HG03442 (cell line): ENCODE results near the gene PHETA2.

Experiments
- ATAC-seq: cut with Tn5 transposase; IDR thresholded peaks from one replicate; pipeline ENCODE4 v1.9.1; 2021; ENCODE audit warnings: mild to moderate bottlenecking, moderate library complexity; ENCODE audit not compliant: unreplicated experiment

The PHETA2 gene, protein sequence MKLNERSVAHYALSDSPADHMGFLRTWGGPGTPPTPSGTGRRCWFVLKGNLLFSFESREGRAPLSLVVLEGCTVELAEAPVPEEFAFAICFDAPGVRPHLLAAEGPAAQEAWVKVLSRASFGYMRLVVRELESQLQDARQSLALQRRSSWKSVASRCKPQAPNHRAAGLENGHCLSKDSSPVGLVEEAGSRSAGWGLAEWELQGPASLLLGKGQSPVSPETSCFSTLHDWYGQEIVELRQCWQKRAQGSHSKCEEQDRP

DNA sequence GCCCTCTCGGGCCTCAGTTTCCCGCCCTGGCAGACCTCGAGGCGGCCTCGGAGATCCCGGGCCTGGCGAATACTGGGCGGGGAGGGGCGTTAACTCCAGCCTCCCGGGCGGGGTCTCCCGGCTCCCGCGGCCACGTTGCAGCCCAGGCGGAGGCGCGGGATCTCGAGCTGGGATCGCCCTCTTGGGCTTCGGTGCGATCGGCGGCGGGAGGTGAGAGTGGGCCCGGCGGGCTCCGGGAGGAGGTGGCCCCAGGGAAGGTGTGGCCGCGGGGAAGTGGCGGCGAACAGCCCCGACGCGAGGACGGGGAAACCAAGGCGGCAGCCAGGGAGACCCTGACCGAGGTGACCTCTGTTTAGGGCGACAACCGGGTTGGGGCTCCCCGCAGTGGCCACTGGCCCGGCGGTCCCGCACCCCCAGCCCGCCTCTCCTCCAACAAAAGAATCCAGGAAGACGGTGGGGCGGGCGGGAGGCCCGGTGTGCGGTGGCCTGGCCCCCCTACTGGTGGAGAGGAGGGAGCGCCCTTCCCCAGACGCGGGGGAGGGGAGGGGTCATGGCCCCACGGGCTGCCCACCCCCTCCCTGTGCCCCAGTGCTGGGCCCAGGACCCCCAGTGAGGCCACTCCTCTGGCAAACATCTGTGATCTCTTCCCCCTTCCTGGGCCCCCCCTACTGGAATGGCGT is at the start of gene PHETA2:
PHETA2 (plus strand) TSS at position 117 of the 680 bp plus-strand sequence. CDS start 3,046 bp downstream, outside the sequence.
- ATAC-seq: no peak

DNA sequence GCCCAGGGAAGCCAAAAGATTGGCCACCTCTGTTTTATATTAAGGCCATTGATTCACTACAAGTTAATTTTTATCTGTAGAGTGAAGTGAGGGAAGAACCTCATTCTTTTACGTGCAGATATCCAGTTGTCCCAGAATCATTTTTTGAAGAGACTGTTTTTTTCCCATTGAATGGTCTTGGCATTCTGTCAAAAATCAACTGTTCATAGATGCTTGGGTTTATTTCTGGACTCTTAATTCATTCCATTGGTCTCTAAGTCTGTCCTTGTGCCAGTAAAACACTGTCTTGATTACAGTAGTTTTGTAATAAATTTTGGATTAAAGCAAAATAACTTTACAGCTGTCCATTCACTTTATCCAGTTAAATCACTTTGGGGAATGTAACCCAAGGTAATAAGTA is 48.6 kb upstream of the PHETA2 start:
- no peak for ATAC-seq

DNA sequence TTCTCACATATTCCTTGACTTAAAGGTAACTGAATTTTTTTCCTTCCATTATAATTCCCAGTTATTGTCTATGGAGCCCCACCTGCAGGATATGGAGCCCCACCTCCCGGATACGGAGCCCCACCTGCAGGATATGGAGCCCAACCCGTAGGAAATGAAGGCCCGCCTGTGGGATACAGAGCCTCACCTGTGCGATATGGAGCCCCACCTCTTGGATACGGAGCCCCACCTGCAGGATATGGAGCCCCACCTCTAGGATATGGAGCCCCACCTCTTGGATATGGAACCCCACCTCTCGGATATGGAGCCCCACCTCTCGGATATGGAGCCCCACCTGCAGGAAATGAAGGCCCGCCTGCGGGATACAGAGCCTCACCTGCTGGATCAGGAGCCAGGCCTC is 47.3 kb upstream of the PHETA2 start:
- no peak for ATAC-seq

DNA sequence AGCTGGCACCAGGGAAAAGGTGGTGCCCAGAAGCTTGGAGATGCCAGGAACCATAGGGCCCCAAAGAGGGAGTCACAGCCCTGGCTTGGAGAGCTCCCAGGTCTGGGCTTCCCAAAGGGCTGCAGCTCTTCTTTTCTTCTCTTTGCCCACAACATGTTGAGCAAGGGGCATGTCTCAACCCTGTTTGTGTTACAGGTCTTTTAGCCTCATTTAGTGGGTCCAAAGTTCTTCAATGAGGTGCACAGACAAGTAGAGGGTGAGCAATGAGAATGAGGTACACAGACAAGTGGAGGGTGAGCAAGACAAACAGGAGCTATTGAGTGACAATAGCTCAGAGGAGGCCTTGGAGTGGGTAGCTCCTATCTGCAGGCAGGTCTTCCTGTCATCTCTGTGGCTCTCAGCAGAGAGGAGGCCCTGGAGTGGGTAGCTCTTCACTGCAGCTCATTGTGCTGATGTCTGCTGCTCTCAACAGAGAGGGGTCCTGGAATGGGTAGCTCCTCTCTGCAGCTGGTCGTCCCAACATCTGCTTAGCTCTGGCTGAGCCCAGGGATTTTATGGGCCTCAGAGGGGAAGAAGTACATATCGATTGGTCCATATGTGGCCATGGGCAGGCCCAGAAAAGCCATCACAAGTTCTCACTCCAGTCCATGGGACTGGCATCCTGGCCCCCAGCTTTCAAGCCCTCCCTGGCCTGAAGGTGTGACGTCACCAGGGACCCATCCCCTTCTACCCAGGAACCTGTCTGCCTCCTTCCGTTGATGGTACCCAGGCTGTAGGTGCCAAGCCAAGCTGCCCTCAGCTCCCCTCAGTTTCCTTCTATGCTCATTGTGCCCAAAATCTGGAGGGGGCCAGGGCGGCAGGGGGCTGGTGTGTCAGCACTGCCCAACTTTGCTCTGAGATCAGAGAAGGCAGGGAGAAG is 40.5 kb upstream of the PHETA2 start:
- ATAC-seq: no peak

DNA sequence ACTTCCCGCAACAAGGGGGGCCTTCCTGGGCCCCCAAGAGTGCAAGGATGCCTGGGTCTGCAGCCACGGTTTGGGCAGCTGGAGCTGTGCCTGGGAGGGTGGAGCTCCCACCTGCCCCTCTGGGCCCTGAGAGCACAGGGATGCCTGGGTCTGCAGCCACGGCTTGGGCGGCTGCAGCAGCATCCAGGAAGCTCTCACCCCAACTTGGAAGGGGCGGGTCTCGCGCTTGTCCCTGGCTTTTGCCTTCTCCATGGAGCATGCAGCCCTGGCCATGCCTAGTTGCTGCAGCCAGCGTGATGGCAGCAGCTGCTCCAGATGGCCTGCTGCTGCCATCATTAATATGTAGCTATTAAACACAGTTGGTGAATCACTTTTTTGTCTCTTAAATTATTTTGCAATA is 38.8 kb upstream of the PHETA2 start:
- no peak for ATAC-seq

DNA sequence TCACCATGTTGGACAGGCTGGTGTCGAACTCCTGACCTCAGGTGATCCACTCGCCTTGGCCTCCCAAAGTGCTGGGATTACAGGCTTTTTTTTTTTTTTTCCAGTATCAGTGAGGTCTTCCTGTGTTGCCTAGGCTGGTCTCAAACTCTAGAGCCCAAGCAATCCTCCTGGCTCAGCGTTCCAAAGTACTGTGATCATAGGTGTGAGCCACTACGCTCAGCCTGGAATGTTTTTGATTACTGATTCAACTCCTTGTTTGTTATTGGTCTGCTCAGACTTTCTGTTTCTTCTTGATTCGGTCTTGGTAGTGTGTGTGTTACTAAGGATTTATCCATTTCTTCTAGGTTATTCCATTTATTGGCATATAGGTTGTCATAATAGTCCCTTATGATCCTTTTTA is 34.8 kb upstream of the PHETA2 start:
- no peak for ATAC-seq

DNA sequence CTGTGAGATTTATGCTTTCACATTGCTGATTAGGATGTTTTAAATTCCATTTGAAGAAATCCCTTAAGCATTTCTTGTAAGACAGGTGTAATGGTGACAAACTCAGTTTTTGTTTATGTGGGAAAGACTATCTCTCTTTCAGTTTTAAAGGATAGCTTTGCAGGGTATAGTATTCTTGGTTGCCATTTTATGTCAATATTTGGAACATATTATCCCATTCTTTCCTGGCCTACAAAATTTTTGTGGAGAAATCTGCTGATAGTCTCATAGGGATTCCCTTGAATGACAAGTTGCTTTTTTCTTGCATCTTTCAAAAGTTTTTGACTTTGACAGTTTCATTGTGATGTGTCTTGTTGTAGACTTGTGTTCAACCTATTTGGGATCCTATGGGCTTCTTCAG is 32.3 kb upstream of the PHETA2 start:
- no peak for ATAC-seq

DNA sequence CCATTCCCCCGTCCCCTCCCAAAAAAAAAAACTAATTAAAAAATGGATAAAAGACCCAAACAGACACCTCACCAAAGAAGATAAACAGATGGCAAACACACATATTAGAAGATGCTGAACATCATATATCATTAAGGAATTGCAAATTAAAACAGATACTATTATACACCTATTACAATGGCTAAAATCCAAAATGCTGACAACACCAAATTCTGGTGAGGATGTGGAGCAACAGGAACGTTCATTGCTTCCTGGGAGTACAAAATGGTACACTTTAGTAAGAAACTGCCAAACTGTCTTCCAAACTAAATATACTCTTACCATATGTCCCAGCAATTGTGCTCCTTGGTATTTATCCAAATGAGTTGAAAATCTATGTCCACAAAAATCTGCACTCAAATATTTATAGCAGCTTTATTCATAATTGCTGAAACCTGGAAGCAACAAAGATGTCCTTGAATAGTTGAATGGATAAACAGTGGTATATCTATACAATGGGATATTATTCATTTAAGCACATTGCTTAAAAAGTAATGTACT is 23.3 kb upstream of the PHETA2 start:
- no peak for ATAC-seq

DNA sequence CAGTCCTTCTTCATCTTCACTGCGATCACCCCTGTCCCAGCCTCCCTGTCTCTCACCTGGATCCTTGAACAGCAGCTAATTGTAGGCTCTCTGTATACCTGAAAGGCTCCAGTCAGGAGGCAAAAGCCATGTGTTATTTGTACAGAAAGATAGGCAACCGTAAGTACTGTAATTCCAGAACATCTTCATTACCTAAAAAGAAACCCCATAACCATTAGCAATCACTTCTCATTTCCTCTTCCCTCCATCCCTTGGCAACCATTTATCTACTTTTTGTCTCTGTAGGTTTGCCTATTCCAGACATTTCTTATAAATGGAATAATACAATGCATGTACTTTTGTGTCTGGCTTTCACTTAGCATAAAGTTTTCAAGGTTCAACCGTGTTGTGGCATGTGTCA is 21.3 kb upstream of the PHETA2 start:
- no peak for ATAC-seq

DNA sequence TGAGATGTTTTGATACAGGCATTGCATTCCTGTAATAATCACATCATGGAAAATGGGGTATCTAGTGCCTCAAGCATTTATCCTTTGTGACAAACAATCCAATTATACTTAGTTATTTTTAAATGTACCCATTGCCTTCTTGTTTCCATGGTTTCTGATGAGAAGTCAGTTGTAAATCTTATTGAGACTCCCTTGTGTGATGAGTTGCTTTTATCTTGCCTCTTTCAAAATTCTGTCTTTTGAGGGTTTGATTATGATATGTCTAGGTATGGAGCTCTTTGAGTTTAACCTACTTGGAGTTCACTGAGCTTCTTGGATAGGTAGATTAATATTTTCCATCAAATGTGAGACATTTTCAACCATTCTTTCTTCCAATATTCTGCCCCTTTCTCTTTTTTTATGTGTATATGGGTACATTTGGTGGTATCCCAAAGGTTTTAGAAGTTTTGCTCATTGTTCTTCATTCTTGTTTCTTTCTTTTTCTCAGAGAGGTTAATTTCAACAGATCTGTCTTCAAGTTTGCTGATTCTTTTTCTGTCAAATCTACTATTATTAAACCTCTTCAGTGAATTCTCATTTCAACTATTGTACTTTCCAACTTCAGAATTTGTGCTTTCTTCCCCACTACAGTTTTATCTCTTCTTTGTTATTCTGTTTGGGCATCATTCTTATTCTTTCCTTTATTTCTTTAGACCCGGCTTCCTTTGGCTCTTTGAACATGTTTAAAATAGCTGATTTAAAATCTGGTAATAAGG is 17.1 kb upstream of the PHETA2 start:
- ATAC-seq: no peak

DNA sequence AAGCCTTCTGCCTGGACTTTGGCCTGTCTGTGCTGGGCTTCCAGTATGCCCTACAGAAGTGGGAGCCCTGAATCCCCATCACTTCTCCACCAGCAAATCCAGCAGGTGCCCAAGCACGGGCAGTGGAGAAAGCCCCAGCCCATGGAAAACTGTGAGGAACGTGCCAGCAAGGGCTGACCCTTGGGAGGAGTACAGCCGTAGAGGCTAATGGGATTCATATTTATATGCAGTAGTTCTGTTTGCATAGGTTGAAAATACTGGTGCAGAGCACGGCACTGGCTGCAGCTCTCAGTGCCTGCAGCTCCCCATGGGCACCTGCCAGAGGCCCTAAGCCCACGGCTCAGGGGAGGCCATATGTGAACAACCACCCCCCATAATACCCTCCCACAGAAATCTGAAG is 13.6 kb upstream of the PHETA2 start:
- ATAC-seq: no peak

DNA sequence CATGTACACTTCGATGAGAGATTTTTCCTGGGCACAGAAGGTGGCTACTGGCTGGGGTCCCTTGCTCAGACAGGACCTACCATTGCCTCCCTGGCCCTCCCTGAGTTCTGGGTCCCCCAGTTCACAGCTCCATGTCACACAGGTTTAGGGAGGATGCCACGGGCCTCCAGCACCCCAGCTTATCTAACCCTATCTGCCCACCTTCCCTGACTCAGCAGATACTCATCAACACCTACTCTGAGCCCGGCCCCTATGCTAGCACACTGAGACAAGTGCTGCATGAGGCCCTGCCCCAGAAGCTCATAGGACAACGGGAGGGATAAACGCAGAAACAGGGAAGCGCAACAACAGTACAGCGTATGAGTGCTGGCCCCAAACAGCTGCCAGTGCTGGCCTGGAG is 13.0 kb upstream of the PHETA2 start:
- no peak for ATAC-seq

DNA sequence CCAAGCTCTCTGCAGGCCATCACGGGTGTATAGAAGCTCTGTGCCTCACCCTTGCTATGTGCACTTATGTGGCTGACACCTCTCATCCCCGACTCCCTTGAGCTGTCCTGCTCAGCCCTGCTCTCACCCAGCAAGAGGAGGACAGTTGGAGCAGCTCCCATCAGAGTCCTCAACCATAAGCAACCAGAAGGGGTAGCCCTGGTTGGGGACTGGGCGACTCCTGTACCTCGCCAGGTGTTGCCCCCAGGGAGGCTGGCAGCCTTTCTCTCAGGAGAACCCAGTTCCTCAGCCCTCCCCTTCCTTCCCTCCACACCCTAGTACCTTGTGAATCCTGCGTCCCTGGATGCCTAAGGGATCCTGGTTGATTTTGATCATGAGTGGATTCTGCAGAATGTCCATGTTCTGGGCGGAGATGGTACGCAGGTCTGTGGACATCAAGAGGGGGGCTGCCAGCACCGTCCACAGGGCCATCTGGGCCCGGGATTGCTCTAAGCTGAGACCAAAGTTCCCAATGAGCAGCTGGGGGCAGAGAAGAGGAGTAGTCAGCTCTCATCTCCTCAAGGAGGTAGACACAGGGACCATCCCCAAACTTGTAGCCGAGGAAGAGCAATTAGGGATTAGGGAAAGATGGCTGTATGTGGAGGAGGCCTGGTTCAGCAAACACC is 11.4 kb upstream of the PHETA2 start:
- ATAC-seq: no peak

DNA sequence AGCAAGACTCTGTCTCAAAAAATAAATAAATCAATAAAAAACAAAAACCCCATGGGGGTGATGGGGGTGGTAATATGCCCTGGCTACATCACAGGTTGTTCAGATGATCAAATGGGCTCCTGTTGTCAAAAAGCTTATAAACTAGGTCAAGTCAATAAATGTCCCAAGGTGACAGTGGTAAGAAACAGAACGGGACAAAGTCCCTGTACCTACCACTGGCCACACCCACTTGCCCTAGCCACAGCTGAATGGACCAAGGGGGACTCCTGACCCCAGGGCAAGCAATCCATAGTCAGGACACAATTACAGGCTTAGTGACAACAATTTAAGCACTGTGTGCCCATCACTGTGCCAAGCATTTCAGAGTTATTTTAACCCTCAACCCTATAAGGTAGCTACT is 9.4 kb upstream of the PHETA2 start:
- no peak for ATAC-seq

DNA sequence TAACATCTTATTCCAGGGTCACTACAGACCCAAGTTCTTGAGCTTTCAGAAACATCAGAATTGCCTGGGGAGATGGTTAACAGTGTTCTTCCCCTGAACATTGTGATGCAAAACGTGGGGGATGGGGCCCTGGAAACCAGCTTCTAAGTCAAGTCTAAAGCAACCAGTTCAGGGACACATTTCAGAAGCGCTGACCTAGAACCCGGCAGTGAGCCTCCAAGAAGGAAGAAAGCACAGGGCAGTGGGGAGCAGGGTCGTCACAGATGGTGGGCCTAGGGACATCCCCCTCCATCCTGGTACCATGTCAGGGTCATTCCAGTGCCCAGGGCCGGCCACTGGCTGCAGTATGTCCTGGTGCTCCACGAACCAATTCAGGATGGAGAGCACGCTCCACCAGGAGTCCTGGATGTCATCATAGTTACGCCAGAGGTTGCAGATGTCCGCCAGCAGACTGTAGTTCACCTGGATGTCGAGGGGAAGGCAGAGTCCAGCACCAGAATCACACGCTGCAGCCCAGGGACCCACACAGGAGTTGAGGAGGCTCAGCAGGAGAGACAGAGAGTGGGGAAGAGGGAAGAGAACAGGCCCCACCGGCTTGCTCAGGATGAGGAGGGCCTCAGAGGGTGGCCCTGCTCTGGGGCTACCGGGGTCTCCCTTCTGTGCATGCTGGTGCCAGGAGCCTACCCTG is 8.5 kb upstream of the PHETA2 start:
- no peak for ATAC-seq

DNA sequence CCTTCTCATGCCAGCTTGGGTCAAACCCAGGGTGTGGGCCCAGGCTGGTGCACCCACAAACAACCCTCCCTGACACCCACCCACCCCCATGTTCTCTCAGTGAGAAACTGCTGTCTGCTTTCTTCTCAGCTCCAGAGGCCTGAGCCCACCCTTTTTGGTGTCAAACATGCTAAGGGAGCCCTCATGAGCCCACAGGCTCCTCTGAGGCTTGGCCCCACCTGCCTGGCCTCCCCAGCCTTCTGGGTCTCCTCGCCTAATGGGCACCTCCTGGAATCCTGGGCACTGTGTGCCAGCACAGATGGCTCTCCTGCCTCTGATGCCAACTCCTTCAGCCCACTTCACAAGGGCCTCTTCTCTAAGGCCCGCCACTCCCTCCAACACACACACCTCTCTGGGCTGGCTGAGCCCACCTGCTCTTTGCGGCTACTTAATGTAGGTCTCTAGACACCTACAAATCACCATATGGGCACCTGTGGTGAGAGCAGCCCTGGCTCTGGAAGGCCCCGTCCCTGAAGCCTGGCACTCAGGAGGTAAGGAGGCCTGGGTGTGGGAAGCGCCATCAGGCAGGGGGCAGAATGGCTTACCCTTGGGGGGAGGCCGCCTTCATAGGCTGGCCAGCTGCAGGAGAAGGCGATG is 7.8 kb upstream of the PHETA2 start:
- ATAC-seq: no peak

DNA sequence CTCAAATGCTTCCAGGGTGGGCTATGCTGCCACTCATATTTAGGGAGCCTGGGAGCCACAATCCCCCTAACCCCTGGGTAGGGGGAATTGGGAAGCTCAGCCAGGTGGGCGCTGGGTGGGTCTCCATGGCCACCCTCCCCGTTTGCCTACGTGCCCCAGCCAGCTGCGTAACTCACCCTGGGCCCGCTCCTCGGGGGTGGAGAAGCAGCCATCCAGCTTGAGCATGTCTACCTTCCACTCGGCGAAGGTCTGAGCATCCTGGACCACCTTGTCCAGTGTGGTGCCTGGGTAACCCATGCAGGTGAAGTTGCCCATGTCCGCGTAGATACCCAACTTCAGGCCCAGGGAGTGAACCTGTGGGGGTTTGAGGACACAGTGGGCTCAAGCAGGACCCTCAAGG is 7.1 kb upstream of the PHETA2 start:
- no peak for ATAC-seq

DNA sequence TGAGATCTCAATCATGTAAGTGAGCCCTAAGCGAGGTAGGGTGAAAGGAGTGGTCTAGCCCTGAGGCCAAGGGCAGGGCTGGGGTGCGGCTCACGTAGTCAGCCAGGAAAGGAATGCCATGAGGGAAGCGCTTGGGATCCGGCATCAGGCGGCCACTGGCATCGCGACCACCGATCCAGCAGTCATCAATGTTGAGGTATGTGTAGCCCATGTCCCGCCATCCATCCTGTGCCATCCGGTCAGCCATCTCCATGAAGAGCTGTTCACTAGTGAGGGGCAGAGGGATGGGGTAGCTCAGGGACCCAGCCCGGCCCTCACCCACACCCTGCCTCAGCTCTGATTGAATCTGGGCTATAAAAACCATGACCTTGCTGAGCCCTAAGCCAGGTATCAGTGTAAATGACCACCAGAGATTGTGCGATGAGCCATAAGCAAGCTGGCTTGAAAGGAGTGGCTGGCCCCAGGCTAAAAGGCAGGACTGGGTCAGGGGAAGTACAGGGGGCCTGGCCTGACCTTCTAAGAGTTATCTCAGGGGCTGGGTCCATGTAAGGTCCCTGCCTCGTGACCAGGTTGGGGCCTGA is 6.3 kb upstream of the PHETA2 start:
- no peak for ATAC-seq

DNA sequence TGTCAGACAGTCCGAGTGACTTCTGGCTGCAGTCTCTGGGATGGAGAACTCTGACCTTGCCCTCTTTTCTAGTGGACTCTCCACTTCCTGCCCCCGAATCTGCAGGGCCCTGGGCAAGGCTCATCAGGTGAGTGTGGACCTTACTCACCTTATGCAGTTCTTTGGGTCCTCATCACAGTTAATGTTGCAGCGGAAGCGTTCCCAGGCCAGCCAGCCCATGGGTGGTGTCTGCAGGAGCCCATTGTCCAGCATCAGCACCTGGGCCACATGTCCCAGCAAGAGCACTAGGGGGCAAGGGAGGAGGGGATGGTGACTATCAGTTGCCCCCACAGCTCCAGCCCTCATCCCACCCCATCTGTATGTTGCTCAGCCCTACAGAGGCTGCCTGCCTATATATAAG is 5.8 kb upstream of the PHETA2 start:
- ATAC-seq: no peak
